CD4-positive, alpha-beta T cell treated with Interleukin-17A for 4 hours (primary cell): Measurements from ENCODE around the gene DUSP16.
"Not testable (repeated sequence)": the region's sequence is repeated elsewhere in the genome, so short reads cannot be mapped to it uniquely, and the experiment has no call there.

Source experiments
- DNase-seq: peaks from one replicate; pipeline ENCODE4 v3.0.0-alpha.2; 2020; ENCODE audit warnings: mixed read lengths

DUSP16 gene

DNA sequence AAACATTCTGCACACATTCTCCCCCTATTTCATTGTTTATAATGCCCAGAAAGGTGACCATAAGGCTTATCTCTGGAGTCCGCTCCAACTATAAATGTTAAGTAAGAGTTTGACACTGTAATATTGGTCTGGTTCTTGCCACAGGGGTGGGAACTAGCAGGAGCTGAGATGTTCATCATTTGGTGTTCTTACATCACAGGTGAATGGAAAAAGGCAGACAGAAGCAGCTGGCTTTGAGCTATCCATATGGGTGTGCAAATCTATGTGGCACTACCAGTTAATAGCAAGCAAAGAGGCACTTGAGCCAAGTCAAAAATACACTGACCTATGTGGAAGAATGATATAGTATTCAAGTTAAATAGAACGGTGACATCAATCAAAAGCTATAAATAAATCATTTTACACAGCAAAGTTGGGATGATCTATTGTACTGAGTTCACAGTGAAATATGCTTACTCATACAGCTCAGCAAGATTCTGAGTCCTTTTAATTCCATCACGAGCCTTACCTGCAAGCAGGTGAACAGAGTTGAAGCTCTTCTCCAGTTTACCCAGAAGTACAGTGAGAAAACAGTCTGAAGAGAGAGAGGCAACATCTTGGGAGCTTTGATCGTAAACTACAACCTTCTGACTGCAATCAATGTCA, 43.2 kb downstream of the DUSP16 start:
- DNase-seq: no peak

- no peak for DNase-seq
Measured at GRCh38 chr12:12518919-12519318, 43.7 kb downstream of the DUSP16 start.

- DNase-seq: no peak
Measured at GRCh38 chr12:12518464-12518845, 44.2 kb downstream of the DUSP16 start.

DNA sequence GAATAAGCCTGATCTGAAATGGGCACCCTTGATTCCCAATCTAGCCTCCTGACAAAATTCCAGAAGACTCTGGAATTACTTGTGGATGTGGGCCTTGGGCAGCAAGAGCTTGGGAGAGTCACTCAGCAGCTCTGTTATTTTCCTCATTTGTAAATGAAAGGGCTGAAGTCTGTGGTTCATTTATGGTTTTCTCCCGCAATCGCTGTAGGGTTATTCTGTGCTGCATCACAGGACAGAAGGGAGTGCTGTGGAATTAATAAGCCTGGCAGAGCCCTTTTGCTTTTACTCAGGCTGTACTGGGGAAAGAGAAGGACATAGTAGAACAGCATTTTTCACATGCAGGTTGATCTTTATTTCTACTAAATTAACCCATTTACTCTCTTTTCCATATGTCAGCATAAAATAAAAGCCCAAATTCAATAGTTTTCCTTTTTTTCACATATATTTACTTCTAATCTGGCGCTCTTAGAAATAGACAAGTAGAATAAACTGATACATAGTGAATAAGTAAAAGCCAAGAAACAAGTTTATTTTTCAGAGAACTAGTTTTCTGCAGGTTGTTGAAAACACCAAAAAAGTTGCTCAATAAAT, 49.2 kb downstream of the DUSP16 start:
- no peak for DNase-seq

GRCh38 chr12:12511895-12512711, 50.6 kb downstream of the DUSP16 start:
- DNase-seq: no peak

- DNase-seq: no peak
Measured at GRCh38 chr12:12511021-12511783, 51.5 kb downstream of the DUSP16 start.

- no peak for DNase-seq
Measured at GRCh38 chr12:12510551-12510950, 52.1 kb downstream of the DUSP16 start.

GRCh38 chr12:12510141-12510540, 52.5 kb downstream of the DUSP16 start:
- no peak for DNase-seq

DNA sequence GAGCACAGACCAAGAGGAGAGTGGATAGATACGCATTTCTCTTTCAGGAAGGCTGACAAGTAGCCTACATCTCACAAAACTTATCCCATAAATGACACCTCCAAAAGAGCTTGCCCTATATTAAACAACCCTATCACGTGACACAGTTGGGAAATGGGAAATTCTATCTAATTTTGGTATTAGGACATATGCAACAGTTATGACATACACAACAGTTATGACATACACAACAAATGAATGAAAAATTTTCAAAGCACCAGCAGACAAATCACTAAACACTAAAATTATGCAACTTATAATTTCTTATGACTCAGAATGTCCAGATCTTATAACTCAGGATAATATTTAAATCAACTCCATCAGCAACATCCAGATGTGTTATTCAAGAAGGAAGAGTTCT, 54.1 kb downstream of the DUSP16 start:
- DNase-seq: no peak

GRCh38 chr12:12507121-12507520, 55.5 kb downstream of the DUSP16 start:
- DNase-seq: no peak

DNA sequence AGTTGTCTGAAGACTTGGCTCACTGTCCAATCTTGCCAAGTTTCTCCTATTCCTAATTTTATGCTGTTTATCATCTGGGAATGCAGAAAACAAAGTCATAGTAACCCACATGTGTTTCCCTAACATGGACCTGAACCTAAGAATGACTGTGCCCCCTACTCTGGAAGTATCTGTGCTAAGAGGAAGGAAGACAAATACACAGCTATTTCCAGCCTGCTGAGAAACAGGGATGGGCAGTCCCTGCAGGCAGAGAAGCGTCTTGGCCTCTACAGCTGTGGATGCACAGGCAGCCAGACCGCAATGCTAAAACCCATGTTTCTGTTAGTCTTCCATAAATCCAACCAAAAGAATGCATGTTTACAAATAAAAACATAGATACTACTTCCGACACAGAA, 56.2 kb downstream of the DUSP16 start:
- DNase-seq: no peak

DNA sequence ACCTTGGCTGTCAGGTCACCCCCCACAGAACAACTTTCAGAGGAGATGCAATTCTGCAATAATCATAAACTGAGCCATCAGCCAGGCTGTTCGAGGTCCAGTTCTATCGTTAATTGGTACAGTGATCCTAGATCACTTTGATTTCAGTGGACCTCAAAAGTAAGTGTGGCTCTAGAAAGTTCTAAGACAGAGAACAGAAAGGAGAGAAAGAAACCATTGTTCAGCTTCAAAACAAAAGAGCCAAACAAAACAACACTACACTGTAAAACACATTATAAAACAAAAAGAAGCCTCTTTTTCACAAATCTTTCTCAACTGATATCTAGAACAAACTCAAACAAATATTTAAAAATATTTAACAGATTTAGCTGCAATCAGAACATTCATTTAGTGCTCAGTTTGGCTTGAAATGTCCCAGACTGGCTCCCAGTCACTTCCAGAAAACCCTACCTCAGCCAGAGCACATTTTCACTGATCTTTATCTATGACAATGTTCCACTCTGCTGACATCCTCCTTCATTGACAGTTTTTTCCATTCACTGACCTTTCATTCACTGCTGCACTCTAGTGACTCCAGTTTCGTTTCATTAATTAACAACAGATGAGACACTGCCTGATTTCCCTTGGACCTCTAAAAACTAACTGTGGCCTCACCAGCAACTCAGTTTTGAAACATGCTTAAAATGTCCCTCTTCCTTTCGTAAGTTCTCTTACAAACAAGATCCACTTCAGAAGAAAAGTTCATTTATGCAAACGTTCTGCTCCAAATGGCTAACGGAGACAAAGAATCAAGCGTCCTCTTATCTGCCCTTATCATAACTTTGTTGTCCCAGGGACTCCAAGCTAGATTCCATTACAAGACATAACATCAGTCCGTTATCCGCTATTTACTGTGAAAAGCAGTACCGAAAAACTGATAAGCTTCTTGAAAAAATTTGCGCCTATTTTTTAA, 56.8 kb downstream of the DUSP16 start:
- DNase-seq: no peak

DNA sequence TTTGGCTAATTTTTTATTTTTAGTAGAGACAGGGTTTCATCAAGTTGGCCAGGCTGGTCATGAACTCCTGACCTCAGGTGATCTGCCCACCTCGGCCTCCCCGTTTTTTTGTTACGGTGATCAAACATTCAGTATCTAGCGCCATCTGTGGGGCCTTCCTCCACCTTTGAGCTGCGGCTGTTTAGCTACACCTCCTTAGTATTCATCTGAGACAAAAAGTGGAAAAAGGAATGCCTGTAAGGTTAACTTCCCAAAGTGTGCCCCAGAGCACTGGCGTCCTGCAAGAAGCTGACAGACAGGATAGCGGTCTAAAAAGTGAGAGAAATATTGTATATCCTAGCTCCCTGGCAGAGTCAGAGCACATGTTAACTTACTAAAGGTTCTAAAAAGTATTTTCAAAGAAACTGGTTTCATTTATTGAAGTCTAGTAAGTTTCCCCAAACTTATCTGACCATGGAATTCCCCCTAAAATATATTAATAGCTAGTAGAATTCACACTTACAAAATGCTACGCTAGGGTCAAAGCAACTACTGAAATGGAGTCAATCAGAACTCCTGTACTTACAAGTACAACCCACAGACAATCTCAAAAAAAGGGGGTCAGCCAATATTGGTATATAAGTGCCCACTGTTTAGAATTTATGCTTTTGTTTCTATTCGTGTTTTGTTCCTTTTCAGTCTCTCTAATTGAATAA, 59.1 kb downstream of the DUSP16 start:
- DNase-seq: peak; percentile 56

- DNase-seq: no peak
Measured at GRCh38 chr12:12502815-12503151, 59.9 kb downstream of the DUSP16 start.

DNA sequence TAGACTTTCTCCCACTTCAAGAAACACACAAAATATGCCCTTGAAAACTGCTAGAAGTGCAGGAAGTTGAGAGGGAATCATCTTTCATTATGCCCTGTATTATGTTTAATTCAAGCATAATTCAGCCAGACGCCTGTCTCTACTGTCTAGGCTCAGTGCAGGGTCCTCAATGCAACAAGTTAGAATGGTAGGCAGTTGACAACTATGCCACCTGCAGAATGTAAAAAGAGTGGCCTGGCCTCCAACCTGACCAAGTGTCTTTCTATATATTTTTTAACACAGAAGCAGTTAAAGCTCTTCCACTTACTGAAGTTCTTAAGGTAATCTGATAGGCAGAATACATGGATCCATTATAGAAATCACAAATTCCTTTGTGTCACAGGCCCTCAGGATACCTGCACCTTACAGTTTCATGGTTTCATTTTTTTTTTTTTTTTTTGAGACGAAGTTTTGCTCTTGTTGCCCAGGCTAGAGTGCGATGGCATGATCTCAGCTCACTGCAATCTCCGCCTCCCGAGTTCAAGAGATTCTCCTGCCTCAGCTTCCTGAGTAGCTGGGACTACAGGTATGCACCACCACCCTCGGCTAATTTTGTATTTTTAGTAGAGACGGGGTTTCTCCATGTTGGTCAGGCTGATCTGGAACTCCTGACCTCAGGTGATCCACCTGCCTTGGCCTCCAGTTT, 60.4 kb downstream of the DUSP16 start:
- DNase-seq: not testable (repeated sequence)

DNA sequence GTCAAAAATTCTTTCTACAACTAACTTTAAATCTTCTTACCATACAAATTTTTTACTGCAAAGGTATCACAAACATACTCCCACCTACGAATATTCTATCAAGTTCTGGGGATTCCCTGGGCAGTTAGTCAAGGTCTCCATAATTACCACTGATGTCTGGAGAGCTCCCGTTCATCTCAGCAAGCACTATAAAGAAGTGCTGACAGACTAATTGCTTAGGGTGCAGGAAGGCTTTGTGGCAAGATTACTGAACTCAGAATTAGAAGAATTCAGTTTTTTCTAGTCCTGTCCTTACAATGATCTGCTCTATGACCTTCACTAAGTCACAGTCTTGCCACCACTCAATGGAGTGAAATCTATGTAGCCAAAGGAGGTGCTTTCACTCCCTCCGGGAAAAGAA, 61.5 kb downstream of the DUSP16 start:
- no peak for DNase-seq

- no peak for DNase-seq
Measured at GRCh38 chr12:12499909-12500604, 62.6 kb downstream of the DUSP16 start.

DNA sequence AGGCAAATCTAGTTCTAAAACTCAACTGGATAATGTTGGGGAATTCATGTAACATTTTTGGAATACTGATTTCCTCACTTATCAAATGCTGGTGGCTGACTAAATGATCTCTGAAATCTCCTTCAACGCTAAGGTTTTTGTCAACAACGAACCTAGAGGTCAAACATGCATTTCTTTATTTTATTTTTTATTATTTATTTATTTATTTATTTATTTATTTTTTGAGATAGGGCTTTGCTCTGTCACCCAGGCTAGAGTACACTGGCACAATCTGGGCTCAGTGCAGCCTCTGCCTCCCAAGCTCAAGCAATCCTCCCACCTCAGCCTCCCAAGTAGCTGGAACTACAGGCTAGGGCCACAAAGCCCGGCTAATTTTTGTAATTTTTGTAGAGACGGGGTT, 64.5 kb downstream of the DUSP16 start:
- no peak for DNase-seq

DNA sequence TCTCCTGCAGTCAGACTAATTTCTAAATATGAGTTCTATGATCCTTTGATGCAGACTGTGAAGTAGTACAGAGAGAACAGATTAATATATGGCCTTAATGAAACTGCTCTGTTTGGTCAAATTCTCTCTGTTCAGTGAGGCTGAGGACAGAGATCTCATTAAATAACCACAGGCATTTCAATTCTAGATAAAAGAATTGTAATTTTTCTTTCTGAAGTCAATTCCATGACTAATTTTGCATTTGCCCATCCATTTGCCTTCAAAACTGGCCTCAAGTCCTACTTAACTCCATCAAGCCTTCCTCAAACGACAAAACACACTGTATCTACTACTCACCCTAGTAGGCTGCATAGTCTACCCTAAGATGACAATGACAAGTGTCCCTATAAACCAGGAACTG, 67.1 kb downstream of the DUSP16 start:
- DNase-seq: no peak

- no peak for DNase-seq
Measured at GRCh38 chr12:12492547-12492946, 70.1 kb downstream of the DUSP16 start.
